IPS-NIHi11 (cell line): Measurements from ENCODE around the gene RAD51AP2.

Experiments
- DNase-seq: peaks from one replicate; pipeline ENCODE4 v3.0.0; 2012; ENCODE audit warnings: mixed read lengths, low spot score

The RAD51AP2 gene

DNA sequence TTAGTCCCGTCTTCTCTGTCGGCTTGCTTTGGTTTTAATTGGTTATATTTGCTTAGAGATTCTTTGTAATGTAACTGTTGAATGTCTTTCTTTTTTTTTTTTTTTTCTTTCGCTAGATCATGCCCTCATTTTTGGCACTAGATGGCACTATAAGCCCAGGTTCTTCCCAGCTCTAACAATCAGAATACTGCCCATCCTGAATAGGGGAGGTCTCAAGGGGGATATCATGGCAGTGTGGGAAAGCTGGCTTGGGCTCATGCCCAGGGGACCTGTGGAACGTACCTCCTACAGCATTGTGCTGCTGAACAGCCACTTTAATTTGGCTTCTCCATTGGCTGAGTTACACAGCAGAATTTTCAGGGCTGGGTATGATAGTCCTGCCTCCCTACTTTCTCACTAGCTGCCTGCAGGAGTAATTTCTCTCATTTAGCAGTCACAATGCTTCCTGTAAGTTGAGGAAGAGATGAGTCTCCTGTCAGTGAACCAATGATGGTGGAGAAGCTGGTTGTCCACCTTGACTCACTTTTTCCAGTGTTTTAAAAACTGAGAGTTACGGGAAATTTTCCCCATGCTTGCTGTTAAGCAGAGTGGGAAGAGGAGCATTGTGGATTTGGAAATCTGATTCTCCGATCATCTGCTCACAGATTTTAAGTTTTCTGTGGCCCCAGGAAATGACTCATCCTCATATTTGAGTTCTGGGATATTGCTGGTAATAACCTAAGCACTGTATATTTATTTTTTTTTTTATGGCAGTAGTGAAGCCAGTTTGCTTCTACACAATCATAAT, 47.2 kb downstream of the RAD51AP2 start:
- DNase-seq = peak; percentile 30

DNA sequence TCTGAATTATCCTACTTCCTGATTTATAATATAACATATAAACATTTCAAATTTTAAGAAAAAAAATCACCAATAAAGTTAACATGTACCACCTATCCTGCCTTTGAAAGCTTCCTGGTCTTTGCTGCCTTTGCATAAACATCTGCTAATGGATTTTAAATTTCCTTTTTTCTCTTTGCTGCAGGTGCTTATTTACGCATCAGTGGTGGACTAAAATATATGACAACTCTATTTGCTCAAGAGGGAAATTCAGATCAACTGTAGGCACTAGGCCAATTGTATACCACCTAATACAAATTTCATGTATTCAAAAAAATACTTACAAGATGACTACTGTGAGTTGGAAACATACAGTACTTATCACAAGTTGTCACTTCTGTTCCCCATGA, 57.2 kb downstream of the RAD51AP2 start:
- no peak for DNase-seq
